ENCODE results near the gene ATP2C2. TPM values are rescaled to one million over a fixed set of nuclear protein-coding genes. Genes with fewer than 3 reads are reported as not detected.

The ATP2C2 gene
- total and polyA plus RNA-seq, 2 of the 8 experiments (the other 6 are each of a cell fraction or from before 2014, with no cell fraction given) = 1.2 to 2.8 TPM

GRCh38 chr16:84482951-84483881, 114.9 kb downstream of the ATP2C2 start:
- H3K36me3 ChIP-seq (ENCODE audit: control insufficient read depth in 2 of 4, insufficient read depth in 4 of 4, low read length in 3 of 4) = no peaks in the 10 kb centered on the region; a peak in 1 of 8 replicates
- TF ChIP-seq MAFK (IDR thresholded peaks at IDR 0.05; ENCODE audit: low read depth, low read length) = no peak
- no peak for TF ChIP-seq PHF8 (conservative IDR thresholded peaks at IDR 0.05; ENCODE audit: low read depth, low read length)
- TF ChIP-seq CHD2 (IDR thresholded peaks at IDR 0.05; ENCODE audit: low read length) = no peak
- no peak for TF ChIP-seq JUND (IDR thresholded peaks at IDR 0.05; ENCODE audit: low read length)
- TF ChIP-seq KDM4A (IDR thresholded peaks at IDR 0.05; ENCODE audit: low read depth, low read length, severe bottlenecking) = no peak
- TF ChIP-seq HDAC2 (IDR thresholded peaks at IDR 0.05; ENCODE audit: borderline replicate concordance in 1 of 2, low read depth in 2 of 2, low read length in 2 of 2) = no peak
- TF ChIP-seq ATF2 (IDR thresholded peaks at IDR 0.05; ENCODE audit: low read length) = no peak
- TF ChIP-seq BRCA1 (IDR thresholded peaks at IDR 0.05; ENCODE audit: low read depth, low read length) = no peak
- no peak for TF ChIP-seq CBX8 (IDR thresholded peaks at IDR 0.05; ENCODE audit: borderline replicate concordance, low read depth, low read length)
- no peak for TF ChIP-seq HDAC6 (IDR thresholded peaks at IDR 0.05; ENCODE audit: low read depth, low read length)

More at GRCh38 chr16:84482951-84483881, 114.9 kb downstream of the ATP2C2 start:
- no peaks in the 10 kb centered on the region for H3K27me3 ChIP-seq (replicated peaks in 1 of 4; ENCODE audit: control insufficient read depth in 3 of 4, extremely low read depth in 1 of 4, insufficient read depth in 3 of 4, low read length in 3 of 4)
- no peak overlapping the region for H3K9ac ChIP-seq (replicated peaks in 1 of 4; ENCODE audit: extremely low read depth in 1 of 4, low read depth in 3 of 4, low read length in 3 of 4)
- H3K18ac ChIP-seq (ENCODE audit: extremely low read depth, low read length) = no peak overlapping the region
- no peak overlapping the region for H2AFZ ChIP-seq (ENCODE audit: low read length)
- no peak overlapping the region for H3K4me2 ChIP-seq (ENCODE audit: insufficient read depth in 1 of 2, low read depth in 2 of 2, low read length in 2 of 2)
- H4K5ac ChIP-seq (ENCODE audit: insufficient read length, low read depth, low read length) = no peak overlapping the region
- H3K4ac ChIP-seq (replicated peaks; ENCODE audit: insufficient read length, low read depth, low read length) = no peak overlapping the region
- FAIRE-seq = no peak
- no peak overlapping the region for H3K23ac ChIP-seq (ENCODE audit: insufficient read length)
- H2BK15ac ChIP-seq (ENCODE audit: low read length) = no peak overlapping the region
- H2BK12ac ChIP-seq (ENCODE audit: low read depth, low read length) = no peak overlapping the region
- ChIA-PET CTCF (ENCODE audit: partially characterized antibody) (interaction anchor here (0.8 to 5.0 kb wide), 42 partner anchors 8 to 526 kb away, joined by 3 to 66 read pairs (median 4); no protein-coding TSS in a partner anchor), POLR2A (ENCODE audit: partially characterized antibody) (no interaction called here)
- H2BK5ac ChIP-seq (ENCODE audit: low read depth, low read length) = no peak overlapping the region
- no peak overlapping the region for H4K8ac ChIP-seq (ENCODE audit: extremely low read depth, insufficient read depth, low read length)
- no peak overlapping the region; the same call in 1 of the 2 replicates for H3K27ac ChIP-seq (ENCODE audit: low read depth, low read length)
- H4K91ac ChIP-seq (replicated peaks; ENCODE audit: insufficient read length, low read length) = no peak overlapping the region
- peaks cover 0 to 4% of the 10 kb centered on the region in 2 experiments for H4K20me1 ChIP-seq (replicated peaks in 1 of 2; ENCODE audit: control insufficient read depth in 1 of 2, insufficient read depth in 2 of 2, low read length in 2 of 2)
- no peaks in the 10 kb centered on the region for H3K23me2 ChIP-seq (ENCODE audit: low read depth, low read length)
- no peak overlapping the region for H3K4me3 ChIP-seq (ENCODE audit: extremely low read depth in 1 of 4, insufficient read depth in 2 of 4, low read depth in 3 of 4, low read length in 4 of 4)
- no peak overlapping the region for H2AK5ac ChIP-seq (ENCODE audit: low read depth, low read length)
- no peak overlapping the region for H3K56ac ChIP-seq (replicated peaks; ENCODE audit: insufficient read length, low read depth, low read length)
- H2BK120ac ChIP-seq (replicated peaks; ENCODE audit: low read depth, low read length) = no peak overlapping the region
- no peaks in the 10 kb centered on the region for H3K79me1 ChIP-seq (ENCODE audit: low read depth, low read length)
- DNase-seq (ENCODE audit: low read depth in 1 of 2, low spot score in 2 of 2) = peak in 1 of 2 experiments; percentile 31
- H3K79me2 ChIP-seq (ENCODE audit: control insufficient read depth in 1 of 2, insufficient read depth in 2 of 2, low read length in 2 of 2) = no peaks in the 10 kb centered on the region
- H3K14ac ChIP-seq (ENCODE audit: insufficient read length) = no peak overlapping the region
- no peak overlapping the region for H2BK20ac ChIP-seq (ENCODE audit: low read length)
- H3K9me3 ChIP-seq (ENCODE audit: insufficient read depth in 2 of 2, low read depth in 1 of 2, low read length in 1 of 2) = no peaks in the 10 kb centered on the region
- 87% methylated on average over 25 of the region's 25 CpGs; no CpG with 5 or more reads in 1 of the 2 experiments for WGBS, 2 experiments (ENCODE audit: extremely low coverage in 1 of 2, insufficient coverage in 1 of 2, insufficient read length in 1 of 2, insufficient replicate concordance in 2 of 2, low coverage in 1 of 2, low lambda C conversion rate in 2 of 2, missing lambda C conversion rate in 1 of 2)
- H3K4me1 ChIP-seq (replicated peaks in 1 of 4; ENCODE audit: control insufficient read depth in 3 of 4, insufficient read depth in 4 of 4, low read length in 3 of 4) = no peaks in the 10 kb centered on the region

Data from H1 (cell line).